GF-D8 (cell line): ENCODE data around the gene PLRG1.
"Not testable (repeated sequence)": the region's sequence is repeated elsewhere in the genome, so short reads cannot be mapped to it uniquely, and the experiment has no call there.

Experiments
- DNase-seq: peaks from one replicate; lab custom pipeline; 2025; lab: John Stamatoyannopoulos, UW

PLRG1 gene

DNA sequence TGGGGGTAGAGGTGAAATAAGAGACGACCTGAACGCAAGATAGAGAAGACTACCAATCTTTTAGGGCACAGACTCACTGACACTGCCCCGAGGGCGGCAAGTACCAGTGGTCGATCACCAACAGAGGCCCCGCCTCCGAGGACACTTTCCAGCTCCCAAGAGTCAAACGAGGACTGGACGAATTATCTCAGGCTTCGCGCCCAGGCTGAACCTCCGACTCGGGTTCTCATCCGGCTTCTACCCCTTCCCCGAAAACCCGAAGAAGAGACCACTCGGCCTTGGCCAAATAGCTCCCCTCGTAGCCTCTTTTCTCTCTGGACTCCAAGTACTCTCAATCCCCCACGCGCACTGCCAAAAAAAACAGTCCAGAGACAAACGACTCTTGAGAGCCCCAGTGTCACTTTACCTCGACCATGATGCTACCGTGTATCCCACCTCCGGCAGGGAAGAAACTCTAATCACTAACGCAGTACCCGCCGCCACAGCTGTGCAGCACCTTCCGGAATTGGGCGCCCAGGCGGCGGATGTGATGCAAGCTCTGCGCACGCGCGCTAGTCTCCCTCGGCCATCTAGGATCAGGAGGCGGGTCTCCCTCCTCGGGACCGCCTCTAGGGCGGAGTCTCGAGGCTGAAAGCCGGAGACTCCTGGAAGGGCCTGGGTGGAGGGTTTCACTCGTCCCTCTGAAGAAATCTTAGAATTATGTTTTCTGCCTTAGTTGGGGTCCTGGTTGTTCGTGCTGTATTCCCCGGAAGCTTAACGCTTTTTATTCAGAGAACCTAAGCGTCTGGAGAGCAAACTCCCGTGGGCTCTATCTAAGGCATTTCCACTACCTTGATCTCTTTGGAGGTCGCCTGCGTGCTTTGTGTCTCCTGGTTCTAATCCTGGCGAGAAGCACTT is at the start of gene PLRG1:
Gene PLRG1, minus strand, starts transcription at position 507 of the 897 bp plus-strand sequence. Its CDS starts 92 bp downstream, at position 415.
- DNase-seq = peak; percentile 78

DNA sequence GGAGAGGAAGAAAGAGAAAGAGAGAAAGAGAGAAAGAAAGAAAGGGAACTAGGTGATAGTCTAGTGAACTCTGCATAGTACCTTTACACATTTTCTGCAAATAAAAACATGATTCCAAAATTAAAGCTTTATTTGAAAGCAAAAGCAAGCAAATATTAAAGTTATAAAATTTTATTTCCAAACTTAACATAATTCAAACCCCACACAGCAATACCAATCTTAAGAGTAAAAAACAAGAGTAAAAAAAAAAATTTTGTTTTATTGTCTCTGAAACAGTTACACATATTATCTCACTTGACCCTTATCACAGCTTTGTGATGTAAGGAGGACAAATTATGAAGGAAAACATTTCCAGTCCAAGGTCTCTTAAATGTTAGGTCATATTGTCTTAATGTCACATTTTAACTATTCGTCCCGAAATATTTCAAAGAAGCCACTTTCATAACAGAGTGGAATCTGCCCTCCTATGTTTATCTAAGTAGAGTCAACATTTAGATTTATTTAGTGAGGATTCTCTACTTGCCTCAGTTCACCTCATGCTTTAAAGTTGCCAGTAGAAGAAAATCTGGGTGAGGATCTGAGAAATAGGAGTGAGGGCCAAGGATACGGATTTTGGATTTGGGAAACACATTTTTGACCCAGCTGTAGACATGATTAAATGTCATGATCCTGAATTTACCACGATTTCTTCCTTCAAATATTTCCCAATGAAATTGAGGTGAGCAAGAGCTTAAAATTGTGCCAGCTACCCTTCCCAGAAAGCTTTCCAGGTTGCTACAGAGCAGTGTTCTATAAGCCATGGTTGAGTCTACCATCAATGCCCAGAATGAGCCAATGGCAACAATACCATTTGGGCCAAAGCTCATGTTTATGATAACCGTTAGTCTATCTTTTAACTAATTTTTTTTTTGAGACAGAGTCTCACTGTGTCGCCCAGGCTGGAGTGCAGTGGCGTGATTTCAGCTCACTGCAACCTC is 47.9 kb upstream of the PLRG1 start:
- DNase-seq = no peak

DNA sequence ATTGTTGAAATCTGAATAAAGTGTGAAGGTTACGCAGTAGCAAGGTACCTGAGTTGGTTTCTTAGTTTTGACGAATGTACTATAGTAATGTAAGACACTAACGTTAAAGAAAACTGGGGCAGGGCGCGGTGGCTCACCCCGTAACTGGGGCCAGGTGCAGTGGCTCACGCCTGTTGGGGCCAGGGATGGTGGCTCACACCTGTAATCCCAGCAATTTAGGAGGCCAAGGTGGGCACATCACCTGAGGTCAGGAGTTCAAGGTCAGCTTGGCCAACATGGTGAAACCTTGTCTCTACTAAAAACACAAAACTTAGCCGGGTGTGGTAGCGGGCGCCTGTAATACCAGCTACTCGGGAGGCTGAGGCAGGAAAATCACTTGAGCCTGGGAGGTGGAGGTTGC is 47.1 kb upstream of the PLRG1 start:
- not testable (repeated sequence) for DNase-seq

DNA sequence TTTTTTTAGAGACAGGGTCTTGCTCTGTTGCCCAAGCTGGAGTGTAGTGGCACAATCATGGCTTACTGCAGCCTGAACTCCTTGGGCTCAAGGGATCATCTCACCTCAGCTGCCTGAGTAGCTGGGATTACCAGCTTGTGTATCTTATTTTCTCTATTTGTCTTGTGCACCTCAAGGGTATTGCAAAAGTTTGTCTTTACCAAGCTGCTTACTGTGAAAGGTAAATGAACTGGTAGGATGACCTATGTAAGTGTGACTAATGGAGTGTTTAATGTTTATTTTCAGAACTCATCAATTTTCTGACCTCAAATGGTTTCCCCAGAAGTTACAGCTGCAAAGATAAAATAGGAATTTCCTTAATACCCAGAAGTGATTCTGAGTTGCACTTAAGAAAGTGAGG is 45.6 kb upstream of the PLRG1 start:
- no peak for DNase-seq

DNA sequence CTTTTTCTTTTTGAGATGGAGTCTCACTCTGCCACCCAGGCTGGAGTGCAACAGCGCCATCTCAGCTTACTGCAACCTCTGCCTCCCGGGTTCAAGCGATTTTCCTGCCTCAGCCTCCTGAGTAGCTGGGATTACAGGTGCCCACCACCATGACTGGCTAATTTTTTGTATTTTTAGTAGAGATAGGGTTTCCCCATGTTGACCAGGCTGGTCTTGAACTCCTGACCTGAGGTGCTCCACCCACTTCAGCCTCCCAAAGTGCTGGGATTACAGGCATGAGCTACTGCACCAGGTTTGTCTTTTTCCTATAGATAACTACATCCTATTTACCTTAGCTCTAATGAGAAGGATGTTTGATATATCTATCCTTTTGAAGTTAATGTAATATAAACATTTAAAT is 44.1 kb upstream of the PLRG1 start:
- DNase-seq = not testable (repeated sequence)

DNA sequence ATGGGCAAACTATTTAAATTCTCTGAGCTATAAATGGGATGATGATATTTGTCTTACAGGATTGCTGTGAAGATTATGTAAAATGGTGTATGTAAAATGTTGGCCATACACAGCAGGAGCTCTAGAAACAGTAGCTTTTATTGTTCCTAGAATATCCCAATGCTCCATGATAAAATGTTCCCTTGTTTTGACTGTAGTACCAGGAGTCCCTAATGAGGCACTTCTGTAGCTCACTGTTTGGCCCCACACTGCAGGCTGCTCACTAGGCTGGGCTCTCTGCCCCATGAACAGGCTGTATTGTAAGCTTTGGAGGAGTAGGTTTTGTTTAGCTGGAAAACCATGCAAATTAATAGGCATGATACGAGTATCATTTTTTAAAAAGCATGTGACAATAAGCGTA is 43.7 kb upstream of the PLRG1 start:
- DNase-seq = no peak

DNA sequence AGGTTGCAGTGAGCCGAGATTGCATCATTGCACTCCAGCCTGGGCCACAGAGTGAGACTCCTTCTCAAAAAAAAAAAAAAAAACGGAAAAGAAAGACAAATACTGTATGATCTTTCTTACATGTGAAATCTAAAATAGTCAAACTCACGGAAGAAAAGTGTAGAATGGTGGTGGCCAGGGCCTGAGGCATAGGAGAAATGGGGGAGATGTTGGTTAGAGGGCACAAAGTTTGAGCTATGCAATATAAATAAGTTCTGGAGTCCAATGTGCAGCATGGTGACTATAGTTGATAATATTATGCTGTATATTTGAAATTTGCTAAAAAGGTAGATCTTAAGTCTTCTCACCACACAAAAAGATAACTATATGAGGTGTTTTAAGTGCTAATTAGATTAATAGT is 41.7 kb upstream of the PLRG1 start:
- no peak for DNase-seq

DNA sequence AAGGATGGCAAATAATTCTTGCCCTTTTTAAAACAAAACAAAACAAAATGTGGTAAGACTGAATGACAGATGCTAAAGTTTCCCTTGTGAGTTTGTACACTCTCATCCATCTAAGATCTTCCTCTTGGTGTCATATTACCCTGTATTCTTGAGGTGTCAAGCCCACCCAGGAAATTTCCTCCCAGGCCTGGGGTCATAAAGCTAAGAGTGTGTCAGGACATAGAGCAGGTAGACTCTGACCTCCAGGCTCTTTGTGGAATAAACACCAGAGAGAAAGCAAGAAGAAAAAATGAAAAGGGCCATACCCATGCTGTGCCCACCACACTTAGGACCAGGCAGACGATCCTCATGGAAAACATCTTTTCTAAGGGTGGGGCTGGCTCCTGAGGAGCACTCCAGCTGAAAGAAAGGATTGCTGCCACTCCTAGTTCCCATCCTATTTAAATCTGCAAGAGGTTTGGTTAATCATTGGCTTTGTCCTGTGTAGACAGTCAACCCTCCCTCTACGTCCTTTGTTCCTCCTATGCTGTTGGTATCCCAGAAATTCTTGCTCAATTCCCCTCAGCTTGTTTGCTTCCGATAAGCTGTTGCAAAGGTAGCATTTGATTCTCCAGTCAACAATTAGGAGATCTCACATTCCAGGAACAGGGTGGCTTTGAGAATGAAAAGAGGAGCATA is 40.3 kb upstream of the PLRG1 start, which contains the start of gene FGA:
Gene FGA, minus strand, starts transcription at position 414 of the 678 bp plus-strand sequence. Its CDS starts 55 bp downstream, at position 359.
- DNase-seq = no peak

DNA sequence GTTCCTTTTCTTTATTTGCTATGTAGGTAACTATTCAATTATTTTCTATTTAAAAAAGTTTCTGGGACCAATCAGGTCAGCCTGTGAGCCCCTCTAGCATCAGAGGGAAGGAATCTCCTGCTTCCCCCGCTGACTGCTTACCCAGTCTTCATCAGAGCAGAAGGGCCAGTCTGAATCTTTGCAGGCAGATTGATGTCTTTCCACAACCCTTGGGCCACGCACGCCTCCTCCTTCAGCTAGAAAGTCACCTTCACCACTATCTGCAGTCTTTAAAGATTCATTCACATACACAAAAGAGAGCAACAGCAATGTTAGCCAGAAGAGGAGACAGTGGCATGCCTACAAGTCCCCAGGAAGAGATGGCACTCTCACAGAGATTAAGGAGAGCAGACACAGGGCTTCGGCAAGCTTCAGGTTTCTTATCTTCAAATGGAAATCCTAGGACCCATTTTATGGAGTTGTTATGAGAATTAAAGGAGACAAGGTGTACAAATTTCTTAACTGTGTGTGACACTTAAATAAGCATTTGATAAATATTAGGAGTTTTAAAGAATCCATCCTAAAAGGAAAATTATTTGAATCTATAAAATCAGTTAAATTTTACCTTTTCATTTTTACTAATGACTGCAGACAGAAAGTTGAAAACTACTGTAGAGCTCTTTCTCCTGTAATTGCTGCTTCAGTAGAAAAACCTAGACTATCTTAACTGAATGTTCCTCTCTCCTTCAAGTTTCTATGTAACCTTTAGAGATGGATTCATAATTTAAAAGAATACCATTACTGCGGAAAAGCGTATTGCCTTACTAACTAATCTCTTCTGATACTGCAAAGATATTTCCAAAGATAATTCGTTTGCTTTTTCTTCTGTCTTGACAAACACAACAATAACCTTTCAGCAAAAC is 39.3 kb upstream of the PLRG1 start:
- no peak for DNase-seq

DNA sequence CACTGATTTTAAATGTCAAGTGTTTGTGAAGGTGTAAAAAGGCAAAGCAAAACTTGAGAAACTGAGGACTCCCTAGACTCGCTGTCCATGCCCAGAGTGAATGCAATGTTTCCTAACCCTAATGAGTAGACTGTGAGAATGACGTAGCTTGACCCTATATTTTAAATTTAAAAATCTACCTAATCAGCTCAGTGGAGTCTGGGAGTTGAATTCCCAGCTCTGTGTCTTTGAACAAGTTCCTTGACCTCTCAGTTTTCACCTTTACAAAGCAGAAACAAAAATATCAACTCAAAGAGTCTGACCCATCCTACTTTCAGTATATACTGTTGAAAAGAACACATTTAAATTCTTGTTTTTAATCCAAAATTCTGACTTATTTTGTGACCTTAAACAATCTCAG is 38.0 kb upstream of the PLRG1 start:
- DNase-seq = no peak

DNA sequence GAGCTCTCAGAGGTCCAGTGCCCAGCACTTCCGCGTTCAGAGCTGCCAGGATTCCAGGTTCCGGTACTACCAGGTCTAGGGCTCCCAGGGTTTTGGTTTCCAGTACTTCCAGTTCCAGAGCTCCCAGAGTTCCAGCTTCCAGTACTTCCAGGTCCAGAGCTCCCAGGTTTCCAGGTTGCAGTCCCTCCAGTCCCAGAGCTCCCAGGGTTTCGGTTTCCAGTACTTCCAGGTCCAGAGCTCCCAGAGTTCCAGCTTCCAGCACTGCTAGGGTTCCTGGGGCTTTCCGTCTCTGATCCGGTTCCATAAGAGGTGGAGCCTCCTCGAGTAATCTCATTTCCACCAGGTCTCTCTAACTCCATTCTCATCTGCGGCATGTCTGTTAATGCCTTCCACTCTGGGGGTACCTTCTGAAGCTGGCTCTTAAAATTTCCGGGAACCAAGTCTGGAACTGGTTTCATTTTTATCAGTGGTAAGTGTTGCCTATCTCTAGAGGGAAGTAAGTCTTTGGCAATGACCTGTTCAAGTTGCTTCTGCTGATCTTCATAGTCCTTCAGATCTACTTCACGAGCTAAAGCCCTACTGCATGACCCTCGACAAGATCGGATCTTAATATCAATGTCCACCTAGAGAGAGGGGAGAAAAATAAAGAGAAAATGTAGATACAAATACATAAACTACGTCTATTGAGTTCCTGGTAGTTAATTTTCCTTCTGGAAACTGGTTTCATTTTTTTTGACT is 36.3 kb upstream of the PLRG1 start:
- DNase-seq = no peak

DNA sequence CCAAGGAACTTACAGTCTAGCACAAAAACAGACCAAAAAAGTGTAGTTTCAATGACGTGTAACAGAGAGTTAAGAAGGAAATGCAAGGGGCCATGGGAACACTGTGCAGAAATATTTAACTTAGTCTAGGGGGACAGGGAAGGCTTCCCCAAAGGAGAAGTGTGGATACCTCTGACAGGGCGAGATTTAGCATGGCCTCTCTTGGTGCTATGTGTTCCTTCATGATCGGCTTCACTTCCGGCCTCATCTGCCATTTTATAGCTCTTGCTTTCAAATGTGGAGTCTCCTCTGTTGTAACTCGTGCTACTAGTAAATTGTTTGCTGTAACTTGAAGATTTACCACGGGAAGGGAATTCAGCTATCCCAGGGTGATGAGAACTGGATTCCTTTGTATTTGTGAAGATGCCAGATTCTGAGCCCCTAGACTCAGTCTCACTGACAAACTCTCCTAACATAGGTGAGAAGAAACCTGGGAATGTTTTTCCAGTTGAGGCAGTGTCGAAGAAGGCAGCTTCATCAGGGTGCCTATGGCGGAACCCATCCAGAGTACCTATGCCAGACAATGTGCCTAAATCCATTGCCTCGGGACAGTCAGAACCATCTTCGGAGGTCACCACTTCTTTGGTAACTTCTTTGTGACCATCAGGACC is 35.3 kb upstream of the PLRG1 start:
- DNase-seq = no peak

DNA sequence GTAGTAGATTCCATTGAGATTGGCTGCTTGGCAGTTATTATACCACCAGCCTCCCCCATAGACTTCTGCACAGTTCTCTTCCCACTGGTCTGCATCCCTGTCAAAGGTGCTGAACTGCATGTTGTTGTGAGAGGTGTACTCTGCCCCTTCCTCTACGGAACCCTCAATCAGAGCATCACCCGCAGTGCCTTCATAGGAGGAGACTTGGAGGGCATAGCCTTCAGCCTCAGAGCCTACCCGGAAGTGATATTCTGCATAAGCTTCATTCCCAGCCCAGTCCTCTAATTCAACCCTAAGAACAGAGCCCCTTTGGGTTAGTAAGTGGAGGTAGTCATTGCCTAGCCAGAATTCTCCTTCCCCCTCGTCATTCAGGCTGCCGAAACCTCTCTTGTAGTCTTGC is 34.1 kb upstream of the PLRG1 start:
- DNase-seq = no peak

DNA sequence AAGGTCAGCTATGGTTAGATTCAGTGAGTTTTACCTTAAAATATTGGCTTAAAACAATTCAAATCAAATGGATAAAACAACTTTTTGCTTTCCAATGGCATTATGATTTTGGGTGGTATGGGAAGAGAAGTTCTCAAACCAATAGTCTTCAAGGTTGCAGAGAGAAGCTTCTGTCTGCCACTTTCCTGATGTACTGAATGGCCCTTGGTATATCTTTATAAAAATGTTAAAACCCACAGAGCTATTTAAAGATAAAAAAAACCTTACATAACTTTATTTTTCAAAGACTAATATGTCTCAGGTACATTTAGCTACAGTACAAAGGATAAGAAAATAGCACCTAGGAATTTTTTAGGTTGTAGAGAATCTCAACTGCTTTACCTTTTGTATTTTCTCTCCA is 33.5 kb upstream of the PLRG1 start:
- DNase-seq = no peak

DNA sequence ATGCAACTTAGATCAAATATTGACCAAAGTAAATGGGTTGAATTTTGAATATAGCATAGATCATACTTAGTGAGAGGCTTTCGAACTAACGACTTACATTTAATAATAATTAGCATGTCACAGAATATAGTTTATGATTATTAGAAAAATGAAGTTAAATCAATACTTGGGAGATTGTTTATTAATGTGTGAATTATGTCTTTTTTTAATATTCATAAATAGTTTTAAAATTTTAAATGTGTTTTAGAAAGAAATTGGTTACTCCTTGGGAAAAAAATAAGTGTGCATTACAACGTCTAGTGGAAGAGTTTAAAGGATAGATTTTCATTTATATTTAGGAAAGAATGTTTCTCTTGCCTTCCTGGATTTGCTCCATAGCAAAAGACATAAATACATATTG is 33.0 kb upstream of the PLRG1 start:
- no peak for DNase-seq

DNA sequence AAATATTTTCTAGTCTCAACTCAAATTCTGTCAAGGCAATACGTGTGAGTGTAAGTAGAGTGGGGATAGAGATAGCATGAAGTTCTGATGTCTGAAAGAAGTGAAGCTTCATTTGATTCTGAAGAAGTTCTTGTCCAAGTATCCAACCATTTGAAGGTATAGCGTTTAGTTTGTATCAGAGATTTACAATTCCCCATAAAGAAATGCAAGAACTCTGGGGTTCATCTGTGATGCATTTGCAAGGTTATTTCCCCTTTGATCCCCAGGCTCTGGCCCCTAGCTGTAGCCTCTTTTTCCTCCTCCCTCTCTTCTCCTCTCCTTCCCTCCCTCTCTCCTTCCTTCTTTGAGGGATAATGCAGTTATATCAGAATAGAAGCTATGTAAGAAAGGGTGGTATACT is 32.5 kb upstream of the PLRG1 start:
- DNase-seq = no peak

DNA sequence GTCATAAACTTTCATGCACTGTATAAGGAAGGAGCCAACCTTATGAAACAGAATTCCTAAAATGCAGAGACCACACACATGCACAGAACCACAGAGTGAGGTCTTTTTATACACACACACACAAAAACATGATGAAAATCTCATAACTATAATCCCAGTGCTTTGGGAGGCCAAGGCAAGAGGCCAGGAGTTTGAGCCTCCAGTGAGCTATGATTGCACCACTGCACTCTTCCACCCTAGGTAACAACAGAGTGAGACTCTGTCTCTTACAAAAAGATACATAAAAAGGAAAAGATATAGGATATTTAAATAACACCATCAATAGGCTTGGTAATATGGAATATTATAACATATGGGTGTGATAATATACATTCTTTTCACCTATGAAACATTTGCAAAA is 29.7 kb upstream of the PLRG1 start:
- DNase-seq = no peak

DNA sequence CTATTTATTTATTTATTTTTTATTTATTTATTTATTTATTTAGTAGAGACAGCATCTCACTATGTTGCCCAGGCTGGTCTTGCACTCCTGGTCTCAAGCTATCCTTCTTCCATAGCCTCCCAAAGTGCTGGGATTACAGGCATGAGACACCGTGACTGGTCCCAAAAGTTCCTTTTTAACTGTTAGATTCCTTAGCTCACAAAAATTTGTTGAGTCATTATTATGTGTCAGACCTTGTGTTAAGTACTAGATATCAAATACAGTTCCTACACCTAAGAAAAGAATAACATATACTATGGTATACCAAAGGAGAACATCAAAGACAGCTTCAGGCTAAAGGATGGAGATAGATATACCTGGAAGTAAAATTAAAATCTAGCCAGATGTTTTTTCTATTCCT is 28.7 kb upstream of the PLRG1 start:
- no peak for DNase-seq

DNA sequence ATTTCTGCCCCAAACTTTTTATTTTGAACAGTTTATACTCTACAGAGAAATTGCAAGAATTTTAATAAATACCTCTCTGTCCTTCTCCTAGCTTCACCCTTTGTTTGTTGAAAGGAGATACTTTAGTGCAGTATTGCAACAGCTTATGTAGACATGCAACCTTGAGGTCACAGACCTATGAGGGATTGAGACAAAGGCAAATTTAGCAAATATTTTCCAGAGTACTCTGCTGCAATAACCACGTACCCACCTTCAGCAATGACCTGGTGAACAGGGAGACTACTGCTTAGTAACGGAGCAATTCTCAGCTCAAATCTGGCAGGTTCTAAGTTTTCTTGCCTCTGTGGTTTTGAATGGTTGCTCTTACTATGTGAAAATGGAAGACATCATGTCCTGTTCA is 27.1 kb upstream of the PLRG1 start:
- no peak for DNase-seq

DNA sequence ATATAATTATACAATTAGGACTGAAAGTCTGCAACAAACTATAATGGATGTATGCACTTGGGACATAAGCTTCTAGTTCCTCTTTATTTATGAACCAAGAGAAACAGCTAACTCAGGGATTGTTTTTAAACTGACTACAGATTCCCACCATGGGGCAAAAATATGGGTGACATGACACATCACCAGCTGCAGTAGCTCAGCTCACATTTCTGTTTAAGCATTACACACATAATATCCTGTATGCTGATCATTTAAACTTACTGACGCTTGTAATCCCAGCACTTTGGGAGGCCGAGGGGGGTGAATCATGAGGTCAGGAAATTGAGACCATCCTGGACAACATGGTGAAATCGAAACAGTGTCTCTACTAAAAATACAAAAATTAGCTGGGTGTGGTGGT is 24.1 kb upstream of the PLRG1 start:
- no peak for DNase-seq
